Mesothelial cell of epicardium (in vitro differentiated cells): ENCODE results near the gene CADPS. TPM values are rescaled to one million over a fixed set of nuclear protein-coding genes. Genes with fewer than 3 reads are reported as not detected.
A peak's percentile ranks its signal among the peaks of the same experiment; 100 is the strongest.

ENCODE experiments used
- DNase-seq, 2 experiments: peaks; one replicate each; pipeline ENCODE4 v3.0.0; 2021; ENCODE audit warnings: low spot score in 2 of 2; ENCODE audit not compliant: unreplicated experiment in 2 of 2
- H3K27ac Mint-ChIP-seq: 2 replicates; pipeline ENCODE4 v1.8.0; 2021; ENCODE audit warnings: mixed read lengths
- H3K27me3 Mint-ChIP-seq: 2 replicates; pipeline ENCODE4 v1.8.0; 2021; ENCODE audit warnings: low read depth, mixed read lengths
- H3K36me3 Mint-ChIP-seq: 2 replicates; pipeline ENCODE4 v1.8.0; 2021; ENCODE audit warnings: mixed read lengths
- H3K4me1 Mint-ChIP-seq: 2 replicates; pipeline ENCODE4 v1.8.0; 2021; ENCODE audit warnings: mixed read lengths
- H3K4me3 Mint-ChIP-seq: 2 replicates; pipeline ENCODE4 v1.8.0; 2021; ENCODE audit warnings: mild to moderate bottlenecking, moderate library complexity, mixed read lengths
- H3K9me3 Mint-ChIP-seq: 2 replicates; pipeline ENCODE4 v1.8.0; 2021; ENCODE audit warnings: mixed read lengths
- total RNA-seq: library from RNA; stranded (reverse); gene quantifications from 3 replicates; pipeline ENCODE4 v1.2.1, GENCODE V29; 2021
- TF ChIP-seq, protein P1 (sequence below): fragments of 200-600 bp; sonication (generic); IDR thresholded peaks from one replicate; pipeline ENCODE4 v1.5.0; 2021; ENCODE audit warnings: antibody characterized with exemption; ENCODE audit not compliant: unreplicated experiment

CADPS gene
- total RNA-seq, 1 donor from 2014 or later, result 4.2 TPM

DNA sequence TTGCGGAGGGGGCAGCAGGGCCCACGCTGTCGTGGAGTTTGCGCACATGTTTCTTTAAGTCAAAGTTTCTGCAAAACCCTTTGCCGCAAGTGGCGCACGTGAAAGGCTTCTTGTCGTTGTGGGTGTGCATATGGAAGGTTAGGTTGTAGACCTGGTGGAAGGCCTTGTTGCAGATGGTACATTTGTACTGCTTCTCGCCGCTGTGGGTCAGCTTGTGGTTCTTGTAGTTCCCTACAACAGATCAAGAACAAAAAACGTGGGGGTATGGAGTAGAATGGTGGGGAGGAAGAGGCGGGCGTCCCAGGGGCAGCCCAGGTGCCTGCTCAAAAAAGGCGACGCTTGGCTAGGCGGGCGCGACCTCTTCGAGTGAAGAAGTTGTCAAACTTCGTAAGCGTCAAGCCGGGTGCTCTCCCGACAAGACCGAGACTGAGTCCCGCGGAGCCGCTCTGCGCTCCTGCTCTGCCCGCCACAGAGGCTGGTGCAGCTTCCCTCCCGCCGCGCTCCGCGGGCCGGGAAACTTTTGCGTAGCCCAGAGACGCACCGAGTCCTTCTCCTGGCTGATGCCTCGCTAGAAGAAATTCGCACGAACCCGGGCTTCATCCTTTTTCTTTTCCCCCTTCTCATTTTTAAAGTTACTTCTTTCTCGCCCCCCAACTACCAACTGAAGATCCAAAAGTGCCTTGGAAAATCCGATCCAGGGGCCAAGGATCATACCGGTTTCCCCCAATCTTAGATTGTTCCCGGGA lies 504.9 kb downstream of the CADPS start:
- peaks cover 25% of the 10 kb centered on the region for H3K4me1 Mint-ChIP-seq
- DNase-seq, result no peak
- H3K9me3 Mint-ChIP-seq, result no peaks in the 10 kb centered on the region
- H3K4me3 Mint-ChIP-seq, result no peak overlapping the region
- no peaks in the 10 kb centered on the region for H3K36me3 Mint-ChIP-seq
- H3K27ac Mint-ChIP-seq, result no peak overlapping the region
- peaks cover 99% of the 10 kb centered on the region for H3K27me3 Mint-ChIP-seq
- TF ChIP-seq, protein P1, sequence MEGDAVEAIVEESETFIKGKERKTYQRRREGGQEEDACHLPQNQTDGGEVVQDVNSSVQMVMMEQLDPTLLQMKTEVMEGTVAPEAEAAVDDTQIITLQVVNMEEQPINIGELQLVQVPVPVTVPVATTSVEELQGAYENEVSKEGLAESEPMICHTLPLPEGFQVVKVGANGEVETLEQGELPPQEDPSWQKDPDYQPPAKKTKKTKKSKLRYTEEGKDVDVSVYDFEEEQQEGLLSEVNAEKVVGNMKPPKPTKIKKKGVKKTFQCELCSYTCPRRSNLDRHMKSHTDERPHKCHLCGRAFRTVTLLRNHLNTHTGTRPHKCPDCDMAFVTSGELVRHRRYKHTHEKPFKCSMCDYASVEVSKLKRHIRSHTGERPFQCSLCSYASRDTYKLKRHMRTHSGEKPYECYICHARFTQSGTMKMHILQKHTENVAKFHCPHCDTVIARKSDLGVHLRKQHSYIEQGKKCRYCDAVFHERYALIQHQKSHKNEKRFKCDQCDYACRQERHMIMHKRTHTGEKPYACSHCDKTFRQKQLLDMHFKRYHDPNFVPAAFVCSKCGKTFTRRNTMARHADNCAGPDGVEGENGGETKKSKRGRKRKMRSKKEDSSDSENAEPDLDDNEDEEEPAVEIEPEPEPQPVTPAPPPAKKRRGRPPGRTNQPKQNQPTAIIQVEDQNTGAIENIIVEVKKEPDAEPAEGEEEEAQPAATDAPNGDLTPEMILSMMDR, result no peak

DNA sequence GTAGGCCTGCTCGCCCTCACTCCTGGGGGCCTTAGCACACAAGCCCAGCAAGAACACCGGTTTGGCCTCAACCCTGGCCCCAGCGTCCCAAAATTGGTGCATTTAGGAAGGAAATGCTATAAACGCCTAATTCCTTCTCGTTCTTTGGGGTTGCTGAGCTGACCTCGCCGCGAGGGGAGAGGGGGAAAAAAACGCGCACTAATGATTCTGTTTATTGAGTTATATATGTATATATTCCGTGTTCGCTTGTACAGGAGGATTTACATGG lies 505.8 kb downstream of the CADPS start:
- no peak for DNase-seq
- TF ChIP-seq, protein P1, result no peak
- Mint-ChIP-seq H3K27ac (no peak overlapping the region), H3K27me3 (peaks cover 99% of the 10 kb centered on the region), H3K4me1 (peaks cover 25% of the 10 kb centered on the region), H3K36me3 (no peaks in the 10 kb centered on the region), H3K9me3 (no peaks in the 10 kb centered on the region), H3K4me3 (no peak overlapping the region)

DNA sequence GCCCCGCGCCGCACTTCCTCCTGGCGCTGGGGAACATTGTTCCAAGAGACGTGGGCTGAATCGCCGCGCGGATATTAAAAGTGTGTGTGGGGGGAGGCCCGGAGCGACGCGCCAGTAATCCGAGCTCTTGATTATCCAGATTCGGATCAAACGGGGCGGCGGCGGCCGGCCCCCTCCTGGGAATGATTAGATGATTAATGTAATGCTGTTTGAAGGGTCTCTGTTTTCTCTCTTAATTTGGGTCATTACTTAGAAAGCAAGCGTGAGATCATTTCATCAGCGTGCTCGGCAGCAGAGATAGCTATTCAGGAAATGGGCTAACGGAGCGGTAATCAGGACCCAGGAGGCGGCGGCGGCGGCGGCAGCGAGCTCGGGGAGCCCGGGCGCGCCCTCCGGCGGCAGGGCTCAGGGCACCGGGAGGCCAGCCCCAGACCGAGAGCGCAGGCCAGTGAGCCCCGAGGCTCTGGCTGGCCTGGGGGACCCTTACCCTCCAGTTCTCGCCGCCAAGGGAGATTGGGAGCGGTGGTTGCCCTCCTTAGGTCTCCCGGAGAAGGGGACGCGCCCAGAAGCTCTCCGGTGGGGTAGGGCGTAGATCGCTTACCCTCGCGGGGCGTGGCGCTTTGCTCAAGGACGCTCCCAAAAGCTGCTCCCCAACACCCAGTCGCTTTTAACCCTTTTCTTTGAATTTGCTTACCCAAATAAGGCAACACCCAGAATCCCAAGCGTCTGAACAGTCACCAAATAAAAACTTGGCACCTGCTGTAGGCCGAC lies 506.3 kb downstream of the CADPS start:
- no peak for DNase-seq
- peaks cover 99% of the 10 kb centered on the region for H3K27me3 Mint-ChIP-seq
- H3K36me3 Mint-ChIP-seq, result no peaks in the 10 kb centered on the region
- TF ChIP-seq, protein P1, result no peak
- H3K27ac Mint-ChIP-seq, result no peak overlapping the region
- no peaks in the 10 kb centered on the region for H3K9me3 Mint-ChIP-seq
- peaks cover 20% of the 10 kb centered on the region for H3K4me1 Mint-ChIP-seq
- H3K4me3 Mint-ChIP-seq, result peak overlapping the region; percentile 21

DNA sequence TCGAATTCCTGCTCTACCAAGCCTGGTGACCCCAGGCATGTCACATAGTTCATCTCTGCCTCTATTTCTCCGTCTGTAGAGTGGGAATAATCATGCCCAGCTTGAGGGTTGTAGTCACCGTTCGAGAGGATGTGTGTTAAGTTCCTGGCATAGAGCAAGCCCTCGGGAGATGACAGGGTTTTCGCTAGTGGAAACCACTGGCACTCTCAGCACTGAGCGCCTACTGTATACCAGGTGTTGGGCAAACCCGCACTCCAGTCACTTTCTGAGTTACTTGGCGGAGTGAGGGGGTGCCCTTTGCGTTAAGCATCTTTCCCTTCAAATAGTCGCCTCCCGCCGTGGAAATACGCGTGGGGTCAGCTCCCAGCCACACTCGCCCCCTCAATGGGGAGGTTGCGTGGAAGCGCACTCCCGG lies 506.9 kb downstream of the CADPS start:
- H3K27me3 Mint-ChIP-seq, result peaks cover 99% of the 10 kb centered on the region
- no peak for DNase-seq
- TF ChIP-seq, protein P1, result no peak
- H3K27ac Mint-ChIP-seq, result no peak overlapping the region
- H3K36me3 Mint-ChIP-seq, result no peaks in the 10 kb centered on the region
- H3K4me3 Mint-ChIP-seq, result no peak overlapping the region
- H3K4me1 Mint-ChIP-seq, result peaks cover 20% of the 10 kb centered on the region
- H3K9me3 Mint-ChIP-seq, result no peaks in the 10 kb centered on the region

DNA sequence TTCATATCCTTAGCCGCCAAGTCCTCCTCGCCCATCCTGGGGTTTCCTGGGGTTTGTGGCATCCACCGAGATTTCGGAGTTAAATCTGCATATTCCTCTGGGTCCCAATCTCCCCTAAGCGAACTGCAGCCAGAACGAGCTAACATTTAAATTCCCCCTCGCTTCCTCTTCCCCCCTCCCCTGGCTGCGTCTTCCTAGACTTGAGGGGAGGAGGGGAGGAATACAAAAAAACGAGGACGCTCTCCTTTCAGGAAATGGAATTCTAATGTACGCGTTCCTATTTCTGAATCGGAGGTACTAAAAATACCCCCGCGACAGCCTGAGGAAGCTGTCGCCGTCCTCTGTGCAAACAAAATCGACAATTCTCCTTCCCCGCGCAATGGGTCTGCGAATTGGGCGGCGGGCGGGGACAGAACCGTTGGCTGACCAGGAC lies 507.4 kb downstream of the CADPS start:
- Mint-ChIP-seq H3K27ac (no peak overlapping the region), H3K4me3 (no peak overlapping the region), H3K4me1 (peaks cover 19% of the 10 kb centered on the region), H3K36me3 (no peaks in the 10 kb centered on the region), H3K27me3 (peaks cover 99% of the 10 kb centered on the region), H3K9me3 (no peaks in the 10 kb centered on the region)
- TF ChIP-seq, protein P1, result no peak
- no peak for DNase-seq
